ENCODE measurements around the gene OLIG2. TPM values are rescaled to one million over a fixed set of nuclear protein-coding genes. Genes with fewer than 3 reads are reported as not detected.

Gene OLIG2
- total and polyA plus RNA-seq, 2 of the 13 experiments (the other 11 are each of a cell fraction or from before 2014, with no cell fraction given): not detected

DNA sequence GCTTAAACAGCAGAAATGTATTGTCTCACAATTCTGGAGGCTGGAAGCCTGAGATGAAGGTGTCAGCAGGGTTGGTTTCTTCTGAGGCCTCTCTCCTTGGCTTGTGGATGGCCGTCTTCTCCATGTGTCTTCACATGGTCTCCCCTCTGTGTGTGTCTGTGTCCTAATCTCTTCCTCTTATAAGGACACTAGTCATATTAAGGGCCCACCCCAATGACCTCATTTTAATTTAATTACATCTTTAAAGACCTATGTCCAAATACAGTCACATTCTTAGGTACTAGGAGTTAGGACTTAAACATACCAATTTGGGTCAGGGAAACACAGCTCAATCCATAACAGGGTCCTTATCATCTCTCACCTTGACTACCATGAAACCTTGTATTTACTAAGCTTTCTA, 14.8 kb upstream of the OLIG2 start:
- no peaks in the 10 kb centered on the region for H3K9me3 ChIP-seq (ENCODE audit: low read length)
- peaks cover 8% of the 10 kb centered on the region; the same call in 1 of the 2 replicates for H3K4me1 ChIP-seq (ENCODE audit: insufficient read depth, low read length)
- DNase-seq (ENCODE audit: low spot score) (no peak), FAIRE-seq (no peak), ATAC-seq (no peak)
- no peak overlapping the region for H2AFZ ChIP-seq (ENCODE audit: low read length)
- H3K36me3 ChIP-seq (replicated peaks in 1 of 2; ENCODE audit: control insufficient read depth in 1 of 2, insufficient read depth in 2 of 2, low read length in 2 of 2): no peaks in the 10 kb centered on the region
- H3K27me3 ChIP-seq (ENCODE audit: control insufficient read depth in 1 of 2, insufficient read depth in 2 of 2, low read length in 2 of 2): no peaks in the 10 kb centered on the region; a peak in 1 of 5 replicates
- no peak for TF ChIP-seq ATF1 (CRISPR knock-in tag; IDR thresholded peaks at IDR 0.05)
- TF ChIP-seq ARNTL (CRISPR knock-in tag; IDR thresholded peaks at IDR 0.05): no peak
- TF ChIP-seq, protein P1, sequence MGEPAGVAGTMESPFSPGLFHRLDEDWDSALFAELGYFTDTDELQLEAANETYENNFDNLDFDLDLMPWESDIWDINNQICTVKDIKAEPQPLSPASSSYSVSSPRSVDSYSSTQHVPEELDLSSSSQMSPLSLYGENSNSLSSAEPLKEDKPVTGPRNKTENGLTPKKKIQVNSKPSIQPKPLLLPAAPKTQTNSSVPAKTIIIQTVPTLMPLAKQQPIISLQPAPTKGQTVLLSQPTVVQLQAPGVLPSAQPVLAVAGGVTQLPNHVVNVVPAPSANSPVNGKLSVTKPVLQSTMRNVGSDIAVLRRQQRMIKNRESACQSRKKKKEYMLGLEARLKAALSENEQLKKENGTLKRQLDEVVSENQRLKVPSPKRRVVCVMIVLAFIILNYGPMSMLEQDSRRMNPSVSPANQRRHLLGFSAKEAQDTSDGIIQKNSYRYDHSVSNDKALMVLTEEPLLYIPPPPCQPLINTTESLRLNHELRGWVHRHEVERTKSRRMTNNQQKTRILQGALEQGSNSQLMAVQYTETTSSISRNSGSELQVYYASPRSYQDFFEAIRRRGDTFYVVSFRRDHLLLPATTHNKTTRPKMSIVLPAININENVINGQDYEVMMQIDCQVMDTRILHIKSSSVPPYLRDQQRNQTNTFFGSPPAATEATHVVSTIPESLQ (CRISPR knock-in tag; conservative IDR thresholded peaks at IDR 0.05): no peak
- TF ChIP-seq SNAPC2 (CRISPR knock-in tag; IDR thresholded peaks at IDR 0.05): no peak
- TF ChIP-seq, protein P2, sequence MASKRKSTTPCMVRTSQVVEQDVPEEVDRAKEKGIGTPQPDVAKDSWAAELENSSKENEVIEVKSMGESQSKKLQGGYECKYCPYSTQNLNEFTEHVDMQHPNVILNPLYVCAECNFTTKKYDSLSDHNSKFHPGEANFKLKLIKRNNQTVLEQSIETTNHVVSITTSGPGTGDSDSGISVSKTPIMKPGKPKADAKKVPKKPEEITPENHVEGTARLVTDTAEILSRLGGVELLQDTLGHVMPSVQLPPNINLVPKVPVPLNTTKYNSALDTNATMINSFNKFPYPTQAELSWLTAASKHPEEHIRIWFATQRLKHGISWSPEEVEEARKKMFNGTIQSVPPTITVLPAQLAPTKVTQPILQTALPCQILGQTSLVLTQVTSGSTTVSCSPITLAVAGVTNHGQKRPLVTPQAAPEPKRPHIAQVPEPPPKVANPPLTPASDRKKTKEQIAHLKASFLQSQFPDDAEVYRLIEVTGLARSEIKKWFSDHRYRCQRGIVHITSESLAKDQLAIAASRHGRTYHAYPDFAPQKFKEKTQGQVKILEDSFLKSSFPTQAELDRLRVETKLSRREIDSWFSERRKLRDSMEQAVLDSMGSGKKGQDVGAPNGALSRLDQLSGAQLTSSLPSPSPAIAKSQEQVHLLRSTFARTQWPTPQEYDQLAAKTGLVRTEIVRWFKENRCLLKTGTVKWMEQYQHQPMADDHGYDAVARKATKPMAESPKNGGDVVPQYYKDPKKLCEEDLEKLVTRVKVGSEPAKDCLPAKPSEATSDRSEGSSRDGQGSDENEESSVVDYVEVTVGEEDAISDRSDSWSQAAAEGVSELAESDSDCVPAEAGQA (IDR thresholded peaks at IDR 0.05; ENCODE audit: low read depth): no peak
- TF ChIP-seq, protein P2 (CRISPR knock-in tag; IDR thresholded peaks at IDR 0.05; ENCODE audit: borderline replicate concordance): no peak
- TF ChIP-seq CENPX (CRISPR knock-in tag; IDR thresholded peaks at IDR 0.05): no peak
- intact Hi-C loops (cut with micrococcal nuclease; ENCODE audit: unreplicated experiment) (no loop called here), in situ Hi-C loops (cut with HindIII; ENCODE audit: extremely low pct_ligation_motif_present, low pct_unique_long_range_greater_than_20kb) (no loop called here)
- ChIA-PET CTCF (ENCODE audit: low intra/inter-chr PET ratio, low total read pairs) (no interaction called here), POLR2A (no interaction called here)
- no TSS peak for BruUV-seq (replicated peaks)
- no peak overlapping the region for H3K9ac ChIP-seq (ENCODE audit: insufficient read depth, low read depth, low read length)
- H3K79me2 ChIP-seq (ENCODE audit: insufficient read depth, low read length): no peaks in the 10 kb centered on the region
- no peak overlapping the region for H3K4me3 ChIP-seq (replicated peaks in 1 of 3; ENCODE audit: insufficient read depth in 1 of 3, low read depth in 2 of 3, low read length in 3 of 3)
- WGBS (ENCODE audit: low lambda C conversion rate): 93% methylated on average over 1 of the region's 1 CpG
- H4K20me1 ChIP-seq (ENCODE audit: insufficient read depth, low read length): no peaks in the 10 kb centered on the region
- no peak overlapping the region for H3K27ac ChIP-seq (ENCODE audit: extremely low read length, insufficient read depth, low read length)
- H3K4me2 ChIP-seq (ENCODE audit: low read depth, low read length): no peak overlapping the region

All from HepG2 (cell line).